ENCODE data around the gene UBE2A.

GRCh38 chrX:119624951-119625668, 50.7 kb downstream of the UBE2A start:
- TF ChIP-seq ATF2 (CRISPR knock-in tag; IDR thresholded peaks at IDR 0.05; ENCODE audit: borderline replicate concordance, low read depth) = no peak
- TF ChIP-seq CTCF (IDR thresholded peaks at IDR 0.05) = no peak
- no peak for TF ChIP-seq SMAD4 (CRISPR knock-in tag; IDR thresholded peaks at IDR 0.05)
- no peak for TF ChIP-seq ZNF263 (CRISPR knock-in tag; IDR thresholded peaks at IDR 0.05; ENCODE audit: low read depth)
- TF ChIP-seq ZNF532 (CRISPR knock-in tag; IDR thresholded peaks at IDR 0.05; ENCODE audit: borderline replicate concordance) = no peak
